Measurements from ENCODE around the gene AKR1C2.
"Not testable (repeated sequence)": the region's sequence is repeated elsewhere in the genome, so short reads cannot be mapped to it uniquely, and the experiment has no call there.

AKR1C2 gene

DNA sequence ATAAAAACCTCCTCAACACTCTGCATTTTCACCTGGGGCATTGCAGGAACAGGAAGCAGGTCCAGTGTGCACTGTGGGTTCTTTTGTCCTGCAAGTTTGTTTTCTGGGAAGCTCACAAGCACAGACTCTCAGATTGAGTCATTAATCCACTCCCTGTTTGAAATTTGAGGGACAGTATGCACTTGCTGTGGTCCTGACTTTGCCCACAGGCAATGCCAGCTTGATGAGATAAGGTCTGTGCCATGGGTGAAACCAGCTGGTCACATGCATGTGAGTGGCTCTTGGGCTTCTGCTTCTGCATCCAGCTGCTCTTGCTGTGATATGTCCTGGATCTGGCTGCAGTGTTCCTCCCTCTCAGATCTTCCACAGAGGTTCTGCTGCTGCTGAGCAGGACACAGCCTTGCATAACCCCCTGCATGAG, 21.8 kb upstream of the AKR1C2 start:
- DNase-seq (ENCODE audit: low read depth in 3 of 3) = not testable (repeated sequence)

DNA sequence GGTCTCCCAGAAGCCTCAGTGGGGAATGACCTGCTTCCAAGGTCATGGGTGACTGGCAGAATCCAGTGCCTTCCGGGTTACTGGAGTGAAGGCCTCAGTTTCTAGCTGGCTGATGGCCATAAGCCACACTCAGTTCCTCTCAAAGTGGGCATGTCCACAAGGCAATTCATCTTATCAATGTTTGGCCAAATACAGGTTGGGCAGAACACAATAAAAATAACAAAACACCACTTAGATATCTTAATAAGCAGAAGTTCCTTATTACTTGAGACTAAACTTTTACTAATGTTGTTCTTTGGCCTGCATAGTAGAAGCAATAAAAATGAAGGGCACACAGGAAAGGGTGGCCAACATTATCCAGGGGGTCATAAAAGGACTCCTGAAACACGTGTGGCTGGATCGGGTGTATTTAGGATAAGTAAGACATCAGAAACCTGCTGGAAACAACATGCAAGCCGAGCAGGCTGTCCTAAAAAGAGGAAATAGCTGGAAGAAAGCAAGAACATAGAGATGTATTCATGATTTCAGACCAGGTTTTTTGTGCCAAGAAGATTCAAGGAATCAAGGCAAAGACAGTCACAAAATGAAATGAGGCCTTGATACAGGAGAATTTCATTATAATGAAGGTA, 19.6 kb upstream of the AKR1C2 start:
- DNase-seq (ENCODE audit: low read depth in 3 of 3) = no peak

GRCh38 chr10:5021624-5022290, 18.1 kb upstream of the AKR1C2 start:
- not testable (repeated sequence) for DNase-seq (ENCODE audit: low read depth in 3 of 3)

DNA sequence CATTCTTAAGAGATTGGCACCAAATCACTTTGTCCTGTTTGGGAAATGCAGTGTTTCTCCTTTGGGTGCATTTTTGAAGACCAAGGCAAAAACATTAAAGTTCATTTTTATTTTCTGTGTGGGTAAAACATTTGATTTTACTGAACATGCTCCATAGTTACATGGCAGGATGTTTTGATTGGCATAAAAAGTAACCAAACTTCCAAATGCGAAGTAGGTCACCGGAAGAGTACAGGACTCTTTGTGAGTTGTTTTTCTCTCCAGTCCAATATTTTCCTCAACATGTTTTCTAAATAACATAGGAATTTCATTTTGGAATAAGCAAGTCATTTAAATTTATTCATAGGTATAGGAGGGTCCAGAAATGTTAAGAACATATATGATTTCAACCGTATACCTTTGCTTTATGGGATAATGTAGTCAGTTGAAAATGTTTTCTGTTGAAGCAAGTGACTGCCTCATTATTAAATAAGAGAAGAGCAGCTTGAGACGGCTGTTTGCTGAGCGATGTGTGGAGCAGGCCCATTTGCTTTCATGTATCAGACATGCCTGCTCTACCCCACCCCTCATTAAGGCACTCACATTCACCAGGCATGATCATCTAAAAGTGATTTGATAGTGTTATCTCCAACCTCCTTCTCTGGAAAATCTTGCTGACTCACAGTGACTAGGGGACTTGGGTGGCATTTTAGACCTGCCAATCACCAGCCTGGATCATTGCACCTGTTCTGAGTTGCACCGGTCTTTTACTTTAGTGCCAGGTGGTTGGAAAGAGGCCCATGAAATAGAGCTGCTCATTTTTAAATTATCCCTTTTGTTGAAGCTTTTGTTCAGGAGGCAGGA, 16.3 kb upstream of the AKR1C2 start:
- not testable (repeated sequence) for DNase-seq (ENCODE audit: low read depth in 3 of 3)

- not testable (repeated sequence) for DNase-seq (ENCODE audit: low read depth in 3 of 3)
Observed at GRCh38 chr10:5018671-5019277, 15.1 kb upstream of the AKR1C2 start.

- no peak for DNase-seq (ENCODE audit: low read depth in 3 of 3)
Observed at GRCh38 chr10:5018134-5018533, 14.5 kb upstream of the AKR1C2 start.

GRCh38 chr10:5014936-5015335, 11.3 kb upstream of the AKR1C2 start:
- no peak for DNase-seq (ENCODE audit: low read depth in 3 of 3)

DNA sequence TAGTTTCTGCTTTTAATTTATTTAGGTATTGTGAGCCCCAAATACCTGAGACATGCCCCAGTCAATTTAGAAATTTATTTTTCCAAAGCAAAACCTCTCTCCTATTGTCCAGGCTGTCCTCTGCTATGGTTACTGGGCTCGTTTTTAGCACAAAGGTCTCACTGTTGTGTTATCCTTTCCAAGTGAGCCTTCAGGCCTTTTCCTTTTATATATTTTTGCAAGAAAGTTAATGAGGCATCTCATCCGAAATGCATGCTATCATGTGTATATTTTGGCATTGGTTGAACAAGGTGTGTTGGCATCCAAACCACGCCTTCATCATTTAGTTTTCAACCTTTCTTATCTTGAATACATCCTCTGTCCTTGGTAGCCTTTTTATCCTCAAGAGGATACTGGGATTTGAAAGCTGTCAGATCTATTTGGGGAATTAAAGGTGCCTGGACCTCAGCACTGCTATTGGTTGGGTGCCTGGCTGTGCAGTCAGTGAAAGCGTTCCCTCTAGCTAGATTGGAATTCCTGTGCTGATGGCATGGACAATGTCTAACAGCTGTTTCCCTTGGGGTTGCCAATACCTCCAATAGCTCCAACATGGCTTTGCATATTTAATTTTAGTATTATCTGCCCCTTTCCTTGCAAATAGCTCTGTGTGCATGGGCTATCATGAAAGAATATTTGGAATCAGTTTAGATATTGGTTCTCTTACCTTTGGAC, 10.7 kb upstream of the AKR1C2 start:
- not testable (repeated sequence) for DNase-seq (ENCODE audit: low read depth in 3 of 3)

DNA sequence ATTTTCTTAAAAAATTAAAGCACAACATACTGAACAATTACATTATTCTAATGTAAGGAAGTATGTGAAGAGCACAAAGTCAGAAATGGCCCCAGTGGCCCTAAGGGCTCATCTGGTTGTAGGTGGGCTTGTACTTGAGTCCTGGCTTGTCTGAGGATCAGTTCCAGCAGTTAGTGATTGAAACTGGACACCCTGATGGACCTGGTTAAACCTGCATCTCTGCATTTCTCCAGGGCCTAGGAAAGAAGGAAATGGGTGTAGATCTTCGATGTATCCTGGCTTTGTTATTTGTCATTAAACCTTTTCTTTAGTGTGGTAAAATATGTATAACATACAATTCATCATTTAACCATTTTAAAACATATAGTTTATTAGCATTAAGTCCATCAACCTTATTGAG, 9.7 kb upstream of the AKR1C2 start:
- DNase-seq (ENCODE audit: low read depth in 3 of 3) = no peak

DNA sequence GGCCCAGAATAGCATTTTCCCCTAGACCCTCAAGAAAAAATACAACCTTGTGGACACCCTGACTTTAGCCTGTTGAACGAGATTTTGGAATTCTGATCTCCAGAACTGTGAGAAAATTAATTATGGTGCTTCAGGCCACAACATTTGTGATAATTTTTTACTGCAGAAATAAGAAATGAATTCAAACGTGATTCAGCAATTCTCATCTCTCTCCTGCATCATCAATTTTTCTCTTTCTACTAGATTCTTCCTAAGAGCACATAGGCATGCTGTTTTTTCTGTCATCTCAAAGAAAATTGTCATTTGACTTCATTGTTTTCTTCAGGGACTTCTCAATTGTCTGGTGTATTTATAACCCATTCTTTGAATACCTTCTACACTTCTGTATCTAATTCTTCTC, 8.9 kb upstream of the AKR1C2 start:
- no peak for DNase-seq (ENCODE audit: low read depth in 3 of 3)

GRCh38 chr10:5011392-5011791, 7.7 kb upstream of the AKR1C2 start:
- DNase-seq (ENCODE audit: low read depth in 3 of 3) = not testable (repeated sequence)

DNA sequence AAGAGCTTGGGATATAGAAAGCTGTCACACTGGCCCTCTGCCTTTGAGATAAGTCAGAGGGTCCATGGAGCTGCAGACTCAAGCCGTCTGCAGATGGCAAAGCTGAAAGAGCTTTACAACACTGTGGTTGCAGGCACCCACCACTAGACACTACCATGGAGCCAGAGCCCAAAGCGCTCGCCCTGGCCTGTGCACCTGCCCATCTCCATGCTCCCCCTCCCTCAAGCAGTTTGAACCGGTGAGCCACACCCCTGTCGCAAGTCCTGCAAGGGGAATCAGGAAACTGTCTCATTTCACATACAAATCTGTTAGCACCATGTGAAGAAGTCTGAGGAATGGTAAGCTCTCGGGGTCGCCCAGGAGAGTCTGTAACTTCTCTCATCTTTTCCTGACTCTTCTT, 6.4 kb upstream of the AKR1C2 start:
- DNase-seq (ENCODE audit: low read depth in 3 of 3) = not testable (repeated sequence)

DNA sequence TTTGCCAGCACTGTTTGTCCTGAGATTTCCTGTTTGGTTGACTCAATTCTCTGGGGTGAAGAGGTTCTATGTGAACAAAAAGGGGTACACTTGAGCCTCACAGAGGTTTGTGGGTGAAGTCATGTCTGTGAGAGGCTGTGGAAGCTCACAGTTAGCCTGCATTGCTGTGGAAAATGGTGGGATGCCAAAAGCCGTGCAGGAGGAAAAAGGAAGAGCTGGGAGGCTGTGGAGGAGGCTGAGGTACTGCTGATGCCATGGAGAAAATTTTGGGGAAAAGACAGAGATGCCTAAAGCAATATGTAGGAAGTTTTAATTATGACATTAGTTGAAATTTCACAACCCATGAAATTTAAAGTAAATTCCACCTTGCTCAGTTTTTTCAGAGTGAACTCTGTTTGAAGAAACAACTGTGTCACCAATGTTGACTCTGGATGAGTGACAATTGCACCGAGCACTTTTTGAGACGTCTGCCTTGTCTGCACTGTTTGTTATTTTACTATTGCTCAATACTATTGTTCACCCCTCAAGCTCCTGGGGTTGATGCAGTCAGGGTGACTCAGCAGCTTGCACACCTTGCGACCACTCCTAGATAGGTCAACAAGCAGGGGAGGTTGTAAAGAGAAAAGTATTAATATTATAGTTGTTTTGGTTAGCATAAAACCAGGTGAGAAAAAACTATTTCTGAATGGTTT, 5.3 kb upstream of the AKR1C2 start:
- not testable (repeated sequence) for DNase-seq (ENCODE audit: low read depth in 3 of 3)

DNA sequence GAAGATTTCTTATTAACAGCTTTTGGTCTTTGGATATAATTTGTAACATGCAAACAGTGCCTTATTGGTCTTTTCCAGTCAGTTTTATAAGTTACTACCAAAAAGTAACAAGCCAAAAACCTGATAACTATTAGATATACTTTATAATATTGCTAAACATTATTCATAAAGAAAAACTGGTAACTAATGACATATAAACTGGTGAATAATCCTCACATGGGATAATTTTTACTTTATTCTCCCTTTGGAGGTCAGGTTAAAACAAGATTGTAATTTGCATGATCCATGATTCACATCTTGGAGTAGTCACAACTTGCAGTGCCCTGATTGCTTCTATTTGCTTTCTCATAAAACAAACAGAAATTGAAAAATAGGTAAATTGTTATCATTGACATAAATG, 844 bp upstream of the AKR1C2 start:
- DNase-seq (ENCODE audit: low read depth in 3 of 3) = not testable (repeated sequence)

DNA sequence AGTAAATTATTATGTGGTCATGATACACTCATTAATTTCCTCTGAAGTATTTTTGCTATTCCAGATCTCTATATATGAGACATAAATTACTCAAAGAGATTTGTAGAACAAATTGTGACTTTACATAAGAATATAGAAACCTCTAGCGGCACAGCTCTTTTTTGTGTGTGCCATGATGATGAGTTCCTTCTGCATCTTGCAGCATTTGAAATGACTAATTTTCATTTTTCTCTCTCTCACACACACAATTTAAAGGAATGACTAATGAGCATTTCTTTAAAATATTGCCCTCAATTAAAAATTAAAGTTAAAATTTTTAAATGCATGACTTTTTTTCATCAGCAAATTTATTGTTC, 351 bp upstream of the AKR1C2 start:
- DNase-seq (ENCODE audit: low read depth in 3 of 3) = not testable (repeated sequence)

GRCh38 chr10:5002013-5002727, 1.5 kb downstream of the AKR1C2 start:
- no peak for DNase-seq (ENCODE audit: low read depth in 3 of 3)

DNA sequence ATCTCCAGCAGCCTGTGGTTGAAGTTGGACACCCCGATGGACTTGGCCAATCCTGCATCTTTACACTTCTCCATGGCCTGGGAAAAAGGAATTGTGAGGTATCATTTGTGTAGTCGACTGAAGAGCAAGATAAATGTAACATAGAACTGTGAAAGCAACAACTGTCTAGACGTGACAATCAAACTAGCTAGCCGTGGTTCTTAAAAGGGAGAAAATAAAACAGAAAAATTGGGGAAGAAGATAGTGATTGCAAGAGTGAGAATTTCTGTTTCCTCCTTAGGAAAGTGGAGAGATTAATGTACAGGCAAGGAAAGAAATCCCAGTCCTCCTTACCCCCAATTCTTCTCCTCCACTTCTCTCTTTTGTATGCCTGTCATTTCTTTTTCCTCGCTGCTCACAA, 5.0 kb downstream of the AKR1C2 start:
- no peak for DNase-seq (ENCODE audit: low read depth in 3 of 3)

- DNase-seq (ENCODE audit: low read depth in 3 of 3) = not testable (repeated sequence)
Observed at GRCh38 chr10:4994260-4994659, 9.4 kb downstream of the AKR1C2 start.

- not testable (repeated sequence) for DNase-seq (ENCODE audit: low read depth in 3 of 3)
Observed at GRCh38 chr10:4992564-4992963, 11.1 kb downstream of the AKR1C2 start.

DNA sequence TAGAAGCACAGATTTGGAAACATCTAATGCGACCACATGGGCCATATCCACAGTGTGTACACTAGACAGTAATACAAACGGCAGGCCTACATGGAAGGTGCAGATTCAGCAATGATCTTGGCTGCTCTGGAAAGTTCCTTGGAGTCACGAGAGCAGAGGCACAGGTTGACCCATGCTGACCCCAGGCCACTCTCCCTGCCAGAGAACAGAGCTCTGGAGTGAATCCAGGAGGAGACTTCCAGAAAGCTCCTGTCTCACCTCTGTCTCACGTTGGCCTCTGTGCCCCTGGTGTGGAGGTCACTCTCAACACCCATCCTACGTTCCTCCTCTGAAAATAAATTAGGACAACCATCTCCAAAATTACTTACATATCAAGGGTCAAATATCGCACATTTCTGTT, 12.2 kb downstream of the AKR1C2 start:
- not testable (repeated sequence) for DNase-seq (ENCODE audit: low read depth in 3 of 3)

Measured in stimulated activated CD4-positive, alpha-beta T cell treated with anti-CD3 and anti-CD28 coated beads, TNF-alpha, amount 100 ng/mL, for 4 hours (primary cell).